GM18868 (cell line): ENCODE data around the gene WBP2.
A peak's percentile ranks its signal among the peaks of the same experiment; 100 is the strongest.
"Not testable (repeated sequence)": the region's sequence is repeated elsewhere in the genome, so short reads cannot be mapped to it uniquely, and the experiment has no call there.

Source experiments
- ATAC-seq: cut with Tn5 transposase; IDR thresholded peaks from one replicate; pipeline ENCODE4 v1.9.1; 2021; ENCODE audit warnings: mild to moderate bottlenecking, moderate library complexity; ENCODE audit not compliant: unreplicated experiment

Gene WBP2

DNA sequence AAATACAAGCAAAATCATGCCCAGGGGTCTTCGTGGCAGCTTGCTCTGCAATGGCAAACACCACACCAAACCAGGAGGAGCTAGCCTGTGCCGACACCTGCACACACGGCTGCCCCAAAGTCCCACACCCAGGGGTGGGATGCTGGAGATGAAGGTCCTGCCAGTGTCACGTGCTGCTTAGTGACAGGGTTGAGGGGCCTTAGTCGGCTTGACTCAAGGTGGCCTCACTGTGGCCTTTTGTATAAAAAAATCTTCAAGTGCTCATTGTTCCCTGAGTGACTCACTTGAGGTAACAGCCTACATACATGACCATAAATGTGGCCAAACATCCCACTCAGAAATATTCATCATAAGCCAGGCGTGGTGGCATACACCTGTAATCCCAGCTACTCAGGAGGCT lies 34.3 kb upstream of the WBP2 start:
- no peak for ATAC-seq

DNA sequence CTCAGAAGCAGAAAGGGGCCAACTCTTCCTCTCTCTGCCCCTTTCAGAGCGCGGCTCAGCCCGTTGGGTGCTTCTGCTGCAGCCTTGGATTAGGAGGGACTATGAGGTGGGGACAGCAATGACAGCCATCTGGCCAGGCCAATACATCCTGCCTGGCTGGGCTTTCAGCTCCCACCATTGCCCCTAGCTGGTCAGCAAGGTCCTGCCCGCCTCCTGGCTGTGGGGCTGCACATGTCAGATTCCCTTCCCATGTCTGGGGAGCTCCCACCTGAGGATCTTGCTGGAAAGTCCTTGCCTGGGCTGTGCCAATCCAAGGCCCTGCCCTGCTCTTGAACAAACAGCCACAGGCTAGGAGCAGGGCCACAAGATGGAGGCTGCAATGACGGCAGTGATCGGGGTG lies 33.3 kb upstream of the WBP2 start:
- no peak for ATAC-seq

DNA sequence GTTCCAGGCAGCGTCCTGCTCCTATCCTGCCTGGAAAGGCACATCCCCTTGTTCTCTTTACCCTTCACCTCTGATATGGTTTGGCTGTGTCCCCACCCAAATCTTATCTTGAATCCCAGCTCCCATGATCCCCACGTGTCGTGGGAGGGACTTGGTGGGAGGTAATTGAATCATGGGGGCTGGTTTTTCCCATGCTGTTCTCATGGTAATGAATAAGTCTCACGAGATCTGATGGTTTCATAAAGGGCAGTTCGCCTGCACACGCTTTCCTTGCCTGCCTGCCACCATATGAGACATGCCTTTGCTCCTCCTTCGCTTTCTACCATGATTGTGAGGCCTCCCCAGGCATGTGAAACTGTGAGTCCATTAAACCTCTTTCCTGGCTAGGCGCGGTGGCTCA lies 30.7 kb upstream of the WBP2 start:
- not testable (repeated sequence) for ATAC-seq

DNA sequence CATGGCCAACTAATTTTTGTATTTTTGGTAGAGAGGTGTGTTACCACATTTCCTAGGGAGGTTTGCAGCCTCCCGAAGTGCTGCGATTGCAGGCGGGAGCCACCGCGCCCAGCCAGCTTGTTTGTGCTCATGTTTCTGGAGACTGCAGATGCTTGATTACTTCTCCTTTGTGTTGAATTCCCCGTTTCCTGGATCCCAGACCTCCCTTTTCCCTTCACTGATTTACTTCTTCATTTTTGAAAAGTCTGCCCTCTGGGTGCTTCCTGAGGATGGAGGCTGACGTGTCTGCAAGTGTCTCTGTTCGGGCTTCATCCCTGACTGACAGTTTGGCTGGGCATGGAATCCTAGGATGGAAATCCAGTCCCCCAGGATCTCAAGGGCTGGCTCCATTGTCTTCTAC lies 30.3 kb upstream of the WBP2 start:
- ATAC-seq, result no peak

DNA sequence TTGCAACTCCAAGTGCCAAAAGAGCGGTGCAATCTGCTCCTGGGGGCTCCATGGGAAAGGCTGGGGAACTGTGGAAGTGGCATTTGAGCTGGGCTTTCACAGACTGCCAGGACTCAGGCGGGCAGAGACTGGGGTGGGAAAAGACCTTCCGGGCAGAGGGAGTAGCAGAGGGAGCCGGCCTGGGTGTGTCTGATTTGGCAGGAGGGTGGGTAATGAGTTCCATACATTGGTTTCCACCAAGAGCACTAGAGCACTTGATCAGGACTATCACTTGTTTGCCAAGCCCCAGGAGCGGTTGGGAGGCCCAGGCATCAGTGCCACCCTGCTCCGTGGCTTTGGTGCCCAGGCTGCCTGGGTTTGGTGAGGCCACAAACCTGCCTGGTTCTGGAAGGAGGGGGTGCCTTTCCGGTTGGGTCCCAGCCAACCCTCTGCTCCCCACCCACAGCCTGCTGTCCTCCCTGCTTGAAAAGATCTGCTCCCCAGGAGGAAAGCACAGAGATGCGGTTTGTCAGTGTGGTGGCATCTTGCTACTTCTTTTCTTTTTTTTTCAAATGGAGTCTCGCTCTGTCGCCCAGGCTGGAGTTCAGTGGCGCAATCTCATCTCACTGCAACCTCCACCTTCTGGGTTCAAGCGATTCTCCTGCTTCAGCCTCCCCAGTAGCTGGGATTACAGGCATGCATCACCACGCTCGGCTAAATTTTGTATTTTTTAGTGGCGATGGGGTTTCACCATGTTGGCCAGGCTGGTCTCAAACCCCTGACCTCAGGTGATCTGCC lies 26.7 kb upstream of the WBP2 start:
- ATAC-seq, result no peak

DNA sequence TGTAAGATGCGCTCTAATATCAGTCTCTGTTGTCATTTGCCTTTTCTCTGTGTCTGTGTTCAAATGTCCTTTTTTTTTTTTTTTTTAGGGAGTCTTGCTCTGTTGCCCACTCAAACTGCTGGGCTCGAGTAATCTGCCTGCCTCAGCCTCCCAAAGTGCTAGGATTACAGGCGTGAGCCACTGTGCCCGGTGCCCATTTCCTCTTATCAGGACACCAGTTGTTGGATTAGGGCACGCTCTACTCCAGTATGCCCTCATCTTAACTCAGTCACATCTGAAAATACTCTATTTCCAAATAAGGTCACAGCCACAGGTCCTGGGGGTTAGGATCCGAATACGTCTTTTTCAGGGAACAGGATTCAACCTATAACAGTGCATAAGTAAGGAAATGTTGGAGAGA lies 25.1 kb upstream of the WBP2 start:
- no peak for ATAC-seq

DNA sequence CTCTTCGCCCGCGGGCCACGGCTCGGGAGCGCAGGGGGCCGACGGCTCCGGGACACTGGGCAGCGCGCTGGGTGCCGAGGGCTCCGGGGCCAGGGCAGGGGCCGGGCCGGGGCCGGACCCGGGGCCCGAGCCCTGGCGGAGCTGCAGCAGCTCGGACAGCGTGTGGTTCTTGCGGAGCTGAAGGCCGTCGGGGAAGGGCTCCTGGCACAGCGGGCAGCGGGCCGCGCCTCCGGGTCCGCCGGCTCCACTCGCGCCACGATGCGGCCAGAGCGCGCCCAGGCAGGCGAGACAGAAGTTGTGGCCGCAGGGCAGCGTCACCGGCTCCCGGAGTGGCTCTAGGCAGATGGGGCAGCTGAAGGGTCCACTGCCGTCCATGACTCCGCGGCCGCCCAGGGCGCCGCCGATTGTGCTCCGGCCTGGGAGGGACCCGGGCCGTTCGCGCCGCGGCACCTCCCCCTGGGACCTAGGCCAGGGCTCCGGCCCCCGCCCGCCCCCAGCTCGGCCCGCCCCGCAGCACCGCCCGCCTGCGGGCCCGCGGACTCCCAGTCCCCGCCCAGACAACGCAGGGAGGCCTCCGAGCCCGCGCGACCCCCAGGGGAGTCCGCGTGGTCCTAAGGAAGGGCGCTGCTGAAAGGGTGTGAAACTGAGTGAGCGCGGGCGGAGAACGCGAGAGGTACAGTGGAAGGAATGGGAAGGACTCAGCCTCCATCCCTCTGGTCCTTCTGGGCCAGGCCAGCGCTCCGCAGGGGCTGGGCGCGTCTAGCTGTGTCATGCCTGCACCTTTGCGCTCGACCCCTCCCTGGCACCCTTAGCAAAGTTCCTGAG lies 23.3 kb upstream of the WBP2 start, which contains the start of gene TRIM47:
TSS of gene TRIM47 (minus strand) at position 408 of the 825 bp plus-strand sequence. CDS start at position 375, 33 bp downstream.
- ATAC-seq, result no peak

DNA sequence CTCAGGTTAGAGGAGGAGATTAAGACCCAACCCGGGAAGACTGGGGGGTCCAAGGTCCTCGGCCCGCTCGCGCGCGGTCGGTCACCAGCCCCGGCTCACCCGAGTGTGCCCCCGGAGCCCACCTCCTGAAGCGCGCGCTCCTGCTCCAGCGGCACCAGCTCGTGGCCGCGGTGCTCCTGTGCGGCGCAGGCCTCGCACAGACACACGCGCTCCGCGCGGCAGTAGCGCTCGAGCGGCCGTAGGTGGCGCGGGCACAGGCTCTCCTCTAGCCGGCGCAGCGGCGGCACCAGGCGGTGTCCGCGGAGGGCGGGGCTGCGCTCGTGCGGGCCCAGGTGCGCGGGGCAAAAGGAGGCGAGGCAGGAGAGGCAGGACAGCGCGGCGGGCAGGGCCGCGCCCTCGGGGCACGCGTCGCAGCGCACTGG lies 22.6 kb upstream of the WBP2 start:
- ATAC-seq, result peak; percentile 42

DNA sequence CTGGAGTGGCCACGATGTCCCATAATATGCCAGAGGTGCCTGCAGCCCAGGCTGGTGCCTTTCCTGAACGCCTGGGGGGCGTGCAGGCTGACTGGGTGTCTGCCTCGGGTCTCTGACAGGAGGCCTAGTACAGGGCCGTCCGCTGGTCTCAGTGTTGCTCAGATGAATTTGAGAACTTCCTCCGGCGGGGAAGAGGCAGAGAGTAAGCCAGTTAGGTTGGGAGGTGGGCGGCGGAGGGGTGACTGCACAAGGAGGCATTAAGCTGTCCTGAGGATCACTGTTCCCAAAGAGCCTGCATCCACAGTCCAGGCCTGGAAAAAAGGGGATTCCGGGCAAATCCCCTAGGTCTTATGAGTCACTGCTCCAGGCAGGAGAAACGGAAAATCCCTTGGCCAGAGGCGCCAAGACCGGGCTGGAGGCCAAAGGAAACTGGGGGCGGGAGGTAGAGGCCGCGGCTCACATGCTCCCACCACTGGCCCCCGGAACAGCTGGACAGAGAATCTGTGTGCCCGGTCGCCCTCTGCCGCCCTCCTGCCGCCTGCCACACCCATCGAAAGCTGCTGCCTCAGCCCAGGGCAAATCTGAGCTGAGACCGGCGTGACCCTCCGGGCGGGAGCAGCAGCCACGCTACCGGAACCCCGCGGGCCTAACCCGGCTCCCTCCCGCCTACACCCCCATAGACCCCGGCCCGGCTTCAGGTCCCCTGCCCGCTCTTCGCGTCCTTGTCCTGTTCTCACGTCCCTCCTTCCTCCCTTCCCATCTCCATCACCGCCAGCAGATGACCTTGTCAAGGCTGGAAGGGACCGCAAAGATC lies 22.0 kb upstream of the WBP2 start:
- ATAC-seq, result no peak

DNA sequence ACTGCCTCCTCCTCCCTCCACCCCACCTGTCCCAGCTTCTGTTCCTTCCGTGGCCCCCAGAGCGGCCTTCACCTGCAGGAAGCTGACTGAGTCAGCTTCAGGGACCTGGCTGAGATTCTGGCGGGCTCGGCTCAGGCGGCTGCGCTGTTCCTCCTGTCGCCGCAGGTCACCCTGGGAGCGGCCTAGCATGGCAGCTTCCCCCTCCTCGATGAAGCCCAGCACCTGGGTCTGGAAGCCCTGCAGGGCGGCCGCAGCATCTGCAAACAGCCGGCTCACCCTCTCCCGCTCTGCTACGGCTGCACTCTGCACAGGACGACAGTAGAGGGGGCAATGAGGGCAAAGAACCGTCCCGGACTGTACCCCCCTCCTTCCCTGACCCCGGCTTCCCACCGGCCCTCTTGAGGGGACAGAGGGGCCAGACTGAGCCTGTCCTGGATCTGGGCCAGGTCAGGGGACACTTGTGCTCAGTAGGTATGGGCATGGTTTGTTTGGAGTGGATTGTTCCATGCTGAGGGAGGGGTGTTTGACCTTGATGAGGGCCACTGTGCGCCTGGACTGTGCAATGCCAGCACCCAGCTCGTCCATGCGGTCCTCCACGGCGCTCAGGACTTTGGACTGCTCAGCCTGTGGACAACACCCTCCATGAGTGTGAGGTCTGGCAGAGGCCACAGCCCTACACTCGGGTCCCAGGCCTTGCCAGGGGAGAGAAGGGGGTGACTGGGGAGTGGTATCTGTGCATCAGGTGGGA lies 21.2 kb upstream of the WBP2 start:
- ATAC-seq, result no peak

DNA sequence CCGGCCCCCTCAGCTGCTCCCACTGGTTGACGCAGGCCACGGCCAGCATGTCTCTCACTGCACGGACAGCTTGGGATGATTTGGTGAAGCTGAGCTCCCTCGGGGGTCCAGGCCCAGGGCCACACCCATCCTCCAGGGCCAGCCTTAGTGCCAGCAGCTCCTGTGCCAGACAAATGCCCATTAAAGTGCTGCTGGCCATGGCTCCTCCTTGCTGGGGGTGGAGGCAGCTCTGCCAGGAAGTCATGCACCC lies 20.7 kb upstream of the WBP2 start:
- ATAC-seq, result no peak

DNA sequence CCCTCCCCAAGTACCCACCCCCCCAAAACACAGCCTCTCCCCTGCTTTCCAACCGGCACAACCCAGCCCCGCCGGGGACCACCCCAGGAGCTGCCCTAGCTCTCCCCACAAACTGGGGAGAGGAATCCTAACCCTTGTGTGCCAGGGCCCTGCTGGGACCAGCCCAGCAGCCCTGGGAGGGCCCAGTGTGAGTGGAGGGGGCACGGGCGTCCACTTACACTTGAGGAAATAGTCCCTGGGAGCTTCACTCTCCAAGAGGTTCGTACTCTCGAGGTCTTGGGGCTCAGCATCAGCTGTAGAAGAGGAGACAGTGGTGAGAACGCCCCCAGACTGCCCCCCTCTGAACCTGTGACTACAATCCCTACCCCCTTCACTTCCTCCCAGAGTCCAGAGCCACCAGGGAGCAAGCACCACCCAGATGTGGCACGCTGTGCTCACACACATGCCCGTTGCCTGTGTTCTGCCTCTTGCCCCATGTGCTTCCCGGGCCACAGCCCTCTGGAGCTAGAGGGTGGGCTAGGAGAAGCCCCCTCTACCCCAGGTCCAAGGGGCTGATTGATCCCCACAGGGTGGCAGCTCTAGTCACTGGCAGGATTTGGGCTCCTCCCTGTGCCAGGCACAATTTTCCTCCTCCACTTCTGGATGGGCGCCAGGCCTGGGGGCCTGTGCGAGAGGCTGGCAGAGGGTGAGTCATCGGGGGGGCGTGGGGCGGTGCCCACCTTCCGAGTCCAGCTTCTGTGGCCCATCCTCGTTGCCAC lies 20.2 kb upstream of the WBP2 start:
- no peak for ATAC-seq

DNA sequence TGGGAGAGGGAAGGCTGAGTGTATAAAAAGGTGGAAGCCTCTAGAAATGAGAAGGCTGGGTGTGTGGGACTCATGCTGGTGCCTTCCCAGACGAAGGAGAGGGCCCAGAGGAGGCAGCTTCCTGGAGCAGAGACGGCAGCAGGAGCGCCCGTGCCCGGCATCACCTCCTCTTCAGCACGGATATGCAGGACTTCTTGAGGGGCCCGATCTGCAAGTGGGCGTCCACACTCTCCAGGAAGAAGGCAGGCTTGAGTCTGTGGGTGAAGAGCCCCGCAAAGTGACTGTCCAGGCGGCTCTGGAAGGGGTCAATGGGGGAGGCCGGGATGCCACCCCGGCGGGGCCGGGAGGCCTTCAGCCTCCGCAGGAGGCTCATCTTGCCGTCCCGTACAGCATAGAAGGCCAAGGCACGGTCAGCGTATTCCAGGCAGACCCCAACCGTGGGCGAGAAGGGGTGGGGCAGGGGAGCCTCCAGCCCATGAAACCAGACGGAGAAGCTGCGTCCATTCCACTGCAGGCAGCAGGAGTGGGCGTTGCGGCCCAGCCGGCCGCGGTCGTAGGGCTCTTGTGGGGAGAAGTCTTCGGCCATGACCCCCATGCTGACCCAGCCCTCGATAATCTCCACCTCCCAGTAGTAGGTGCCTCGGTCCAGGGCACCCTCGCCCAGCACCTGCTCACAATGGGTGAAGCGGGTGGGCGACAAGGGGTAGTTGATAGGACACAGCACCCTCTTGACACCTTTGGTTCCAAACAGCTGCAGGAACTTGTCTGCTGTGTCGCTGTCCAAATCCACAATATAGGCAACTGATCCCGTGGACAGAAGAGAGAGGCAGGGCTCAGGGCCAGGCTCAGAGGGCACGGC lies 19.4 kb upstream of the WBP2 start:
- no peak for ATAC-seq

DNA sequence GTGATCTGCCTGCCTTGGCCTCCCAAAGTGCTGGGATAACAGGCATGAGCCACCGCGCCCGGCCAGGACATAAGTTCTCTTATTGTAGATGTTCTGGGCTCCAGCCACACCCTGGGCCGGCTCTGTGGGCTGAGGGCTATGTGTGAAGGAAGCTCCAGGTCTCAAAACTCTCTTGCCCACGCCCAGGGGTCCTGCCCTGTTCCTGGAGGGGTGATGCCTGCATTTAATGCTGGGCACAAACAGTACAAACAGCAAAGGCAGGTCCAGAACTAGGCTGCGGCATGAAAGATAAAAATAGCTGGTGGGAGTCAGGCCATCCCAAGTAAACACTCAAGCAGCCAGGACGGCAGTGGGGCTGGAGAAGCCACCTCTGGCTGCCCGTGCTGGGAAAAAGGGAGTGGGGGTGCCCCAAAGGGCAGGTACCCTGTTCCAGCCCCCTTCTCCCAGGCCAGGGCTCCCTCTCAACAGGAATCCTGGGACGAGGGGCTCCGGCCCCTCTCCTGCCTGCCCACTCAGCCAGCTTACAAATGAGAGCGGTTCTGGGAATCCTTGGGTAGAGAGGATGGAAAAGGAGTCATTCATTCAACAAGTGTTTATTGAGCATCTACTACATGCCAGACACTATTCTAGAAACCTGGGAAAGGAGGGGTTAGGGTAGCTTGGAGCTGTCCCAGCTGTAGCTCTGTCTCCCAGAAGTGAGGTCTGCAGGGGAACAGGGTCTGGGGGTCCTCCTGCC lies 18.6 kb upstream of the WBP2 start:
- no peak for ATAC-seq

DNA sequence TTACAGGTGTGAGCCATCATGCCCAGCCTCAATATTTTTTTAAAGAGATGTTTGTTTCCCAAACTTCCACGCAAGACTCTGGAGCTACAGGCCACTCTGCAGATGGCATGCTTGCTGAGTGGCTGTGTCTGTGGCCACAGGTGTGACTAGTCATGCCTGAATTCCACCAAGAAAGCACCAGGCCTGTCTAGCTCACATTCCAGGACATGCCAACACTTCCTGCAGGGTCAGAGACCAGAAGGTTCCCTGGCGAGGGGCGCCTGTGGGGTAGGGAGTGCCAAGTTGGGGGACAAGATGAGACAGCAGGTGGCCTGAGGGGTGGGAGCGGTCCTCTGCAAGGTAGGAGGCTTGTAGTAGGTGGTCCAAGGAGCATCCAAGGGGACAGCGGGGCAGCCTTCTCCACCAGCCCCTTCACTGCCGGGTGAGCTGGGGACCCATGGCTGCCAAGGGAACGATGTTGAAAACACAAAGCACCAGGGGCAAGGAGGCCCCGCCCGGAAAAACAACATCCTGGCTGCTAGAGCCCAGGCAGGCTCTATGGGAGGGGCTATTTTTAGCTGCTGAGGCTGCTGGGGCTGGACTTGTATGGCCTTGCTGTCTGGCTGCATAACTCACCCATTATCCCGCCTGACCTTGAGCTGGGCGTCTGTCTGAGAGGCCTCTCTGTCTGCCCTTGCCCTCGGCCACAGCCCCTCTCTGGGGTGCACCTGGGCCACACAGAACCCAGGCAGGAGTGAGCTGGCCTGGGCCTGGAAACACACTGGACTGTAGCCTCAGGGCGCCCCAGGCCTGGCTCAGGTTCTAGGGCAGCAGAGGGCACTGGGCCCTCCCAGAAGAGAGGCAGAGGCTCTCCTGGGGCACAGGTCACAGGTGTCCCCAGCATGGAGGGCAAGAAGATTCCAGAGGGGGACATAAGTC lies 17.6 kb upstream of the WBP2 start:
- no peak for ATAC-seq

DNA sequence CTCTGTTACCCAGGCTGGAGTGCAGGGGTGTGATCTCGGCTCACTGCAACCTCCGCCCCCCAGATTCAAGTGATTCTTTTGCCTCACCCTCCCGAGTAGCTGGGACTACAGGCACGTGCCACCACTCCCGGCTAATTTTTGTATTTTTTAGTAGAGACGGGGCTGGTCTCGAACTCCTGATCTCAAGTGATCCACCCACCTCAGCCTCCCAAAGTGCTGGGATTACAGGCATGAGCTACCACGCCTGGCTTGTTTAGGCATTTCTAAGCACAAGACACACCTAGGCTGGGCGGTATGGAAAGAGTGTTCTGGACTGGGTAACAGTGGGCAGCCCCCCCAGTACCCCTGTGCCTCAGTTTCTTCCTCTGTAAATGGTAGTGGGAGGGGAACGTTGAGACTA lies 15.1 kb upstream of the WBP2 start:
- ATAC-seq, result not testable (repeated sequence)

DNA sequence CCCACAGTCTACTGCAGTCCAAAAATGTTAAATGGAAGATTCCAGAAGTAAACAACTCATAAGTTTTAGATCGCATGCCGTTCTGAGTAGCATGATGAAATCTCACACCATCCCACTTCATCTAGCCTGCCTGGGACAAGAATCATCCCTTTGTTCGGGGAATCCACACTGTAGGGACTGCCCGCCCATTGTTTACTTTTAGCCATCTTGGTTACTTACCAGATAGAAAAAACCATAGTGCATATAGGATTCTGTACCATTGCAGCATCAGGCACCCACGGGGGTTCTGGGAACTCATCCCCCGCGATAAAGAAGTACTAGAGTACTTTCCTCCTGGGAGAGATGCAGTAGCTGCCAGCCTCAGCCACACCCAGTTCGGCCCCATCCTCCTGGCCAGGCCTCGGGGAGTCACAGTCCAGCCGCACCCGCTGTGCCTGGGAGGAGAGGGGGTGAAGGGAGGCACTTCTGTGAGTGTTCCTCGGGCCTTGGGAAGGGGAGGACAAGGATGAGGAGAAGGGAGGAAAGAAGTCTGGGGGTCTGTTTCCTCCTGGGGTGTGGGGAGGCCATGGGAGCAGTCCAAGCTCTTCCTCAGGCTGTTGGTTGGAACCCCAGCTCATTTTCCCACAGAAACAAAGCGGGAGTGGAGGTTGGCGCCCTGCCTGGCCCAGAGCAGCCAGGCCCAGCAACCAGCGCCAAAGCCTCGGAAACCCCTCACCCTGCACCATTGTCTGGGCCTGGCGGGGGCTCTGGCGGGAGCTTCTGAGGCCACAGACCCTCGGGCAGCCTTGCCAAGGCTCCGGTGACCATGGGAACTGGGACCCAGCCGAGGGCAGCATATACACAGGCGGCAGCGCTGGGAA lies 14.4 kb upstream of the WBP2 start:
- ATAC-seq, result no peak
